B cell (primary cell): ENCODE measurements around the gene SH2D4B. TPM values are rescaled to one million over a fixed set of nuclear protein-coding genes. Genes with fewer than 3 reads are reported as not detected.

Experiments
- ATAC-seq: fragments of 200-7000 bp; cut with Tn5 transposase; one replicate; pipeline ENCODE4 v1.10.0; 2021; ENCODE audit warnings: low read depth, mild to moderate bottlenecking, moderate number of reproducible peaks, moderate library complexity
- CTCF ChIA-PET: fragments of 350-600 bp; sonication (Branson Sonifier 250); formaldehyde crosslinking; loops from one replicate; lab custom pipeline; 2021; ENCODE audit warnings: antibody characterized with exemption, inconsistent platforms; lab: Charles Lee
- POLR2A ChIA-PET: fragments of 350-600 bp; sonication (Branson Sonifier 250); formaldehyde crosslinking; loops from one replicate; lab custom pipeline; 2021; ENCODE audit warnings: antibody characterized with exemption; lab: Charles Lee
- DNase-seq: peaks from one replicate; pipeline ENCODE4 v3.0.0; 2013
- H2AFZ ChIP-seq: 2 replicates; pipeline ENCODE4 v1.6.1; 2012; ENCODE audit warnings: mild to moderate bottlenecking, low read depth, low read length; ENCODE audit not compliant: insufficient read depth, poor library complexity, severe bottlenecking
- H3K27ac ChIP-seq, 2 donors: 1 replicate in 1 of 2; 2 replicates in 1 of 2; pipeline ENCODE4 v1.5.1; 2012 to 2013; ENCODE audit warnings: low read length in 2 of 2, mild to moderate bottlenecking in 2 of 2, moderate library complexity in 1 of 2
- H3K27me3 ChIP-seq, 4 experiments: fragments of 200-600 bp in 1 of 4; sonication (generic) in 1 of 4; replicated peaks in 1 of 4; 1 replicate in 2 of 4; 2 replicates in 2 of 4; pipeline versions ENCODE4 v1.6.1 to v1.7.0; 2013 to 2016; ENCODE audit warnings: low read length in 3 of 4, mild to moderate bottlenecking in 2 of 4, mixed read lengths in 1 of 4, moderate library complexity in 1 of 4; ENCODE audit not compliant: insufficient read depth in 4 of 4, control insufficient read depth in 3 of 4; ENCODE audit errors: control extremely low read depth in 1 of 4
- H3K36me3 ChIP-seq, 2 experiments: replicated peaks in 1 of 2; 1 replicate in 1 of 2; 2 replicates in 1 of 2; pipeline versions ENCODE4 v1.6.1 to v1.7.1; 2013; ENCODE audit warnings: low read length in 1 of 2; ENCODE audit not compliant: insufficient read depth in 2 of 2, control insufficient read depth in 1 of 2; ENCODE audit errors: control extremely low read depth in 1 of 2, extremely low read depth in 1 of 2
- H3K4me1 ChIP-seq, 2 donors: fragments of 200-600 bp in 1 of 2; sonication (generic) in 1 of 2; 1 replicate in 1 of 2; 2 replicates in 1 of 2; pipeline versions ENCODE4 v1.5.1 to v1.6.1; 2013 to 2017; ENCODE audit warnings: low read length in 2 of 2; ENCODE audit not compliant: control insufficient read depth in 2 of 2, insufficient read depth in 2 of 2
- H3K4me2 ChIP-seq: replicated peaks from 2 replicates; pipeline ENCODE3; 2012; ENCODE audit warnings: mild to moderate bottlenecking, low read depth, low read length; ENCODE audit not compliant: poor library complexity, severe bottlenecking
- H3K4me3 ChIP-seq, 5 experiments: fragments of 200-600 bp in 1 of 5; sonication (generic) in 1 of 5; 1 replicate in 3 of 5; 2 replicates in 2 of 5; pipeline versions ENCODE4 v1.5.1 to v1.7.0; 2011 to 2016; ENCODE audit warnings: low read length in 4 of 5, mild to moderate bottlenecking in 4 of 5, low read depth in 2 of 5, control low read depth in 1 of 5, moderate library complexity in 1 of 5; ENCODE audit not compliant: insufficient read depth in 1 of 5; ENCODE audit errors: control extremely low read depth in 1 of 5, extremely low read depth in 1 of 5
- H3K79me2 ChIP-seq: fragments of 200-600 bp; sonication (generic); one replicate; pipeline ENCODE4 v1.6.0; 2016; ENCODE audit warnings: low read length; ENCODE audit not compliant: control insufficient read depth, insufficient read depth
- H3K9ac ChIP-seq: fragments of 200-600 bp; sonication (generic); 2 replicates; pipeline ENCODE4 v1.6.1; 2017; ENCODE audit warnings: mild to moderate bottlenecking, low read length, moderate library complexity
- H3K9me3 ChIP-seq, 3 donors: one replicate each; pipeline versions ENCODE4 v1.6.1 to v1.7.1; 2013; ENCODE audit warnings: low read length in 2 of 3; ENCODE audit not compliant: control insufficient read depth in 2 of 3, insufficient read depth in 1 of 3; ENCODE audit errors: control extremely low read depth in 1 of 3
- H4K20me1 ChIP-seq: 2 replicates; pipeline ENCODE4 v1.6.0; 2012; ENCODE audit warnings: mild to moderate bottlenecking, low read length; ENCODE audit not compliant: insufficient read depth, control insufficient read depth, poor library complexity, severe bottlenecking
- H3K27ac Mint-ChIP-seq: one replicate; pipeline ENCODE4 v1.8.0; 2021; ENCODE audit warnings: mixed read lengths
- H3K27me3 Mint-ChIP-seq: one replicate; pipeline ENCODE4 v1.8.0; 2021; ENCODE audit warnings: mixed read lengths
- H3K4me1 Mint-ChIP-seq: one replicate; pipeline ENCODE4 v1.8.0; 2021; ENCODE audit warnings: mixed read lengths
- H3K4me3 Mint-ChIP-seq: one replicate; pipeline ENCODE4 v1.8.0; 2021; ENCODE audit warnings: mixed read lengths
- H3K9me3 Mint-ChIP-seq: one replicate; pipeline ENCODE4 v1.8.0; 2022; ENCODE audit warnings: mixed read lengths; ENCODE audit not compliant: insufficient read depth
- EZH2 ChIP-seq: IDR thresholded peaks from 2 replicates; pipeline ENCODE4 v1.6.1; 2012; ENCODE audit warnings: borderline replicate concordance, low read depth, mild to moderate bottlenecking, moderate library complexity, low read length; ENCODE audit not compliant: insufficient read depth, poor library complexity, severe bottlenecking
- WGBS: methylation state at CpG from one replicate; pipeline ENCODE4 v1.1.5; 2013; ENCODE audit warnings: missing lambda C conversion rate; ENCODE audit not compliant: insufficient coverage; 5-methylcytosine and 5-hydroxymethylcytosine counted together
- intact Hi-C: fragments of 100-400 bp; cut with micrococcal nuclease; formaldehyde crosslinking; loops from one replicate; pipeline ENCODE4 v1.10.0; 2022
- polyA plus RNA-seq: library from polyadenylated mRNA; depleted of rRNA; stranded (reverse); fragments of >200 nt; gene quantifications from 2 replicates; pipeline ENCODE4 v1.2.3, GENCODE V29; 2012
- total RNA-seq, 2 donors: library from RNA; stranded (reverse); fragments of 120-200 nt in 1 of 2; gene quantifications; 1 replicate in 1 of 2; 2 replicates in 1 of 2; pipeline versions ENCODE4 v1.2.3 to v1.2.4, GENCODE V29; 2013 to 2022
- TF ChIP-seq, protein P1 (sequence below): fragments of 200-600 bp; IDR thresholded peaks from one replicate; pipeline ENCODE4 v1.8.0; 2022; ENCODE audit warnings: antibody characterized with exemption, mild to moderate bottlenecking

The SH2D4B gene
- total and polyA plus RNA-seq, 2 donors (not counting 1 experiment from before 2014, with no cell fraction given) = 0.09 to 0.22 TPM

- no peak overlapping the region for H3K4me3 ChIP-seq
- POLR2A ChIA-PET = no interaction called here
- H3K4me1 ChIP-seq = peaks cover 13 to 28% of the 10 kb centered on the region in 2 donors
- no peak for TF ChIP-seq EZH2
- TF ChIP-seq, protein P1, sequence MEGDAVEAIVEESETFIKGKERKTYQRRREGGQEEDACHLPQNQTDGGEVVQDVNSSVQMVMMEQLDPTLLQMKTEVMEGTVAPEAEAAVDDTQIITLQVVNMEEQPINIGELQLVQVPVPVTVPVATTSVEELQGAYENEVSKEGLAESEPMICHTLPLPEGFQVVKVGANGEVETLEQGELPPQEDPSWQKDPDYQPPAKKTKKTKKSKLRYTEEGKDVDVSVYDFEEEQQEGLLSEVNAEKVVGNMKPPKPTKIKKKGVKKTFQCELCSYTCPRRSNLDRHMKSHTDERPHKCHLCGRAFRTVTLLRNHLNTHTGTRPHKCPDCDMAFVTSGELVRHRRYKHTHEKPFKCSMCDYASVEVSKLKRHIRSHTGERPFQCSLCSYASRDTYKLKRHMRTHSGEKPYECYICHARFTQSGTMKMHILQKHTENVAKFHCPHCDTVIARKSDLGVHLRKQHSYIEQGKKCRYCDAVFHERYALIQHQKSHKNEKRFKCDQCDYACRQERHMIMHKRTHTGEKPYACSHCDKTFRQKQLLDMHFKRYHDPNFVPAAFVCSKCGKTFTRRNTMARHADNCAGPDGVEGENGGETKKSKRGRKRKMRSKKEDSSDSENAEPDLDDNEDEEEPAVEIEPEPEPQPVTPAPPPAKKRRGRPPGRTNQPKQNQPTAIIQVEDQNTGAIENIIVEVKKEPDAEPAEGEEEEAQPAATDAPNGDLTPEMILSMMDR = no peak
- Mint-ChIP-seq H3K27me3 (no peaks in the 10 kb centered on the region), H3K27ac (peak overlapping the region; percentile 89), H3K4me1 (peaks cover 22% of the 10 kb centered on the region), H3K4me3 (peak overlapping the region; percentile 1), H3K9me3 (no peaks in the 10 kb centered on the region)
- H3K27ac ChIP-seq = peak overlapping the region; percentile 71 to 84
- no peaks in the 10 kb centered on the region for H3K79me2 ChIP-seq
- peak overlapping the region; percentile 36 for H3K9ac ChIP-seq
- intact Hi-C loops = loop anchor here (5.0 kb wide), 2 partner anchors 36 to 61 kb away; partner anchors contain the start of gene SH2D4B
- H2AFZ ChIP-seq = peak overlapping the region; percentile 82
- no peaks in the 10 kb centered on the region for H3K27me3 ChIP-seq
- no peaks in the 10 kb centered on the region for H3K36me3 ChIP-seq
- peaks cover 0 to 5% (median 0%) of the 10 kb centered on the region in 3 donors for H3K9me3 ChIP-seq
- no peaks in the 10 kb centered on the region for H4K20me1 ChIP-seq
- 0% methylated on average over 3 of the region's 3 CpGs for WGBS
- DNase-seq = peak; percentile 37
- CTCF ChIA-PET = interaction anchor here (0.8 to 2.8 kb wide), 6 partner anchors 9 to 97 kb away, joined by 3 to 11 read pairs (median 5); no protein-coding TSS in a partner anchor
- H3K4me2 ChIP-seq = peak overlapping the region; percentile 36
- ATAC-seq = peak; percentile 24
Measured at GRCh38 chr10:80598084-80598798, 60.5 kb downstream of the SH2D4B start.

DNA sequence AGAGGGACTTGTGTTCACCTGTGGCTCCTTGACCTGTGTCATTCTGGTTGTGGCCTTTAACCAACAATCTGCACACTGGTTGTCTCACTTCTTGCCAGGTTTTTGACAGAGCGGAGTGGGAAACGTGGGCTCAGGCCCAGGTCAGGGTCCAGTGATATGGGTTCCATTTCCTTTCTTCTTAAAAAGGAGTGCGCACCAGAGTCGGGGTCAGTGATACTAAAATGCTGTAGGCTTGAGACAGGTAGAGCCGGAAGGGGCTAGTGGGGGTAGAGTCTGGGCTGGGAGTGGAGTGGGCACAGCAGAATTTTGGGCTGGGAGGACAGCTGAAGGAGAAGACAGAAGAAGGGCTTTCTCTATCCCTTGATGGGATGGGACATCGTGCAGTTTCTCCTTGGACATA, 61.2 kb downstream of the SH2D4B start:
- Histone ChIP-seq H3K4me1 (peaks cover 13 to 28% of the 10 kb centered on the region in 2 donors), H3K9me3 (peaks cover 0 to 5% (median 0%) of the 10 kb centered on the region in 3 donors), H4K20me1 (no peaks in the 10 kb centered on the region), H3K27ac (peak overlapping the region in 1 of 2 donors; percentile 84), H3K27me3 (no peaks in the 10 kb centered on the region), H3K4me3 (no peak overlapping the region), H2AFZ (no peak overlapping the region), H3K36me3 (no peaks in the 10 kb centered on the region), H3K9ac (no peak overlapping the region), H3K79me2 (no peaks in the 10 kb centered on the region), H3K4me2 (no peak overlapping the region)
- ATAC-seq (no peak), DNase-seq (no peak)
- Mint-ChIP-seq H3K27ac (peak overlapping the region; percentile 60), H3K27me3 (no peaks in the 10 kb centered on the region), H3K9me3 (no peaks in the 10 kb centered on the region), H3K4me1 (peaks cover 22% of the 10 kb centered on the region), H3K4me3 (no peak overlapping the region)
- ChIA-PET CTCF (interaction anchor here (1.1 to 2.8 kb wide), 5 partner anchors 10 to 98 kb away, joined by 3 to 11 read pairs (median 5); no protein-coding TSS in a partner anchor), POLR2A (no interaction called here)
- TF ChIP-seq EZH2 = no peak
- TF ChIP-seq, protein P1 = no peak
- intact Hi-C loops = loop anchor here (5.0 kb wide), 2 partner anchors 37 to 62 kb away; partner anchors contain the start of gene SH2D4B
- WGBS = 92% methylated on average over 6 of the region's 6 CpGs
